ENCODE data around the gene SLC12A7.

Gene SLC12A7

GRCh38 chr5:1076406-1076805 is 35.5 kb downstream of the SLC12A7 start:
- H3K36me3 Mint-ChIP-seq (ENCODE audit: insufficient read depth), result peaks cover 11% of the 10 kb centered on the region
- DNase-seq (no peak), ATAC-seq (replicated peaks) (no peak)
- H3K27ac Mint-ChIP-seq, result peak overlapping the region in 1 of 2 donors; percentile 30
- H3K4me1 Mint-ChIP-seq (ENCODE audit: low read depth in 2 of 2), result peaks cover 0 to 2% of the 10 kb centered on the region in 2 donors
- no peaks in the 10 kb centered on the region for H3K9me3 Mint-ChIP-seq
- no peak overlapping the region for H3K4me3 Mint-ChIP-seq
- H3K27me3 Mint-ChIP-seq, result no peaks in the 10 kb centered on the region

- no peaks in the 10 kb centered on the region for H3K27me3 Mint-ChIP-seq
- ATAC-seq (replicated peaks), result no peak
- H3K36me3 Mint-ChIP-seq (ENCODE audit: insufficient read depth), result peaks cover 8% of the 10 kb centered on the region
- H3K4me3 Mint-ChIP-seq, result no peak overlapping the region
- no peak for DNase-seq
- H3K27ac Mint-ChIP-seq, result peak overlapping the region in 1 of 2 donors; percentile 30
- H3K4me1 Mint-ChIP-seq (ENCODE audit: low read depth in 2 of 2), result no peaks in the 10 kb centered on the region
- H3K9me3 Mint-ChIP-seq, result no peaks in the 10 kb centered on the region
Observed at GRCh38 chr5:1075931-1076330, 35.9 kb downstream of the SLC12A7 start.

GRCh38 chr5:1075555-1075881 is 36.3 kb downstream of the SLC12A7 start:
- no peaks in the 10 kb centered on the region for H3K4me1 Mint-ChIP-seq (ENCODE audit: low read depth in 2 of 2)
- ATAC-seq (replicated peaks) (no peak), DNase-seq (no peak)
- H3K9me3 Mint-ChIP-seq, result no peaks in the 10 kb centered on the region
- peaks cover 8% of the 10 kb centered on the region for H3K36me3 Mint-ChIP-seq (ENCODE audit: insufficient read depth)
- no peak overlapping the region for H3K4me3 Mint-ChIP-seq
- no peak overlapping the region for H3K27ac Mint-ChIP-seq
- no peaks in the 10 kb centered on the region for H3K27me3 Mint-ChIP-seq

- Mint-ChIP-seq H3K27ac (no peak overlapping the region), H3K9me3 (no peaks in the 10 kb centered on the region), H3K36me3 (ENCODE audit: insufficient read depth) (peaks cover 8% of the 10 kb centered on the region), H3K27me3 (no peaks in the 10 kb centered on the region), H3K4me3 (no peak overlapping the region), H3K4me1 (ENCODE audit: low read depth in 2 of 2) (no peaks in the 10 kb centered on the region)
- no peak for DNase-seq
- ATAC-seq (replicated peaks), result no peak
Observed at GRCh38 chr5:1074816-1075554, 36.9 kb downstream of the SLC12A7 start.

- Mint-ChIP-seq H3K9me3 (no peaks in the 10 kb centered on the region), H3K4me3 (no peak overlapping the region), H3K4me1 (ENCODE audit: low read depth in 2 of 2) (no peaks in the 10 kb centered on the region), H3K27ac (no peak overlapping the region), H3K36me3 (ENCODE audit: insufficient read depth) (peaks cover 8% of the 10 kb centered on the region), H3K27me3 (no peaks in the 10 kb centered on the region)
- no peak for DNase-seq
- ATAC-seq (replicated peaks), result no peak
Observed at GRCh38 chr5:1074226-1074625, 37.6 kb downstream of the SLC12A7 start.

- ATAC-seq (replicated peaks) (no peak), DNase-seq (no peak)
- Mint-ChIP-seq H3K4me1 (ENCODE audit: low read depth in 2 of 2) (no peaks in the 10 kb centered on the region), H3K27me3 (no peaks in the 10 kb centered on the region), H3K9me3 (no peaks in the 10 kb centered on the region), H3K27ac (no peak overlapping the region), H3K36me3 (ENCODE audit: insufficient read depth) (peaks cover 8% of the 10 kb centered on the region), H3K4me3 (no peak overlapping the region)
Observed at GRCh38 chr5:1073239-1074102, 38.4 kb downstream of the SLC12A7 start.

- ATAC-seq (replicated peaks) (no peak), DNase-seq (no peak)
- Mint-ChIP-seq H3K4me3 (no peak overlapping the region), H3K9me3 (no peaks in the 10 kb centered on the region), H3K4me1 (ENCODE audit: low read depth in 2 of 2) (no peaks in the 10 kb centered on the region), H3K27ac (no peak overlapping the region), H3K36me3 (ENCODE audit: insufficient read depth) (peaks cover 11% of the 10 kb centered on the region), H3K27me3 (no peaks in the 10 kb centered on the region)
Observed at GRCh38 chr5:1069720-1070088, 42.2 kb downstream of the SLC12A7 start.

GRCh38 chr5:1068895-1069719 is 42.8 kb downstream of the SLC12A7 start:
- Mint-ChIP-seq H3K27me3 (no peaks in the 10 kb centered on the region), H3K36me3 (ENCODE audit: insufficient read depth) (peaks cover 13% of the 10 kb centered on the region), H3K4me3 (no peak overlapping the region), H3K27ac (no peak overlapping the region), H3K4me1 (ENCODE audit: low read depth in 2 of 2) (no peaks in the 10 kb centered on the region), H3K9me3 (no peaks in the 10 kb centered on the region)
- ATAC-seq (replicated peaks), result no peak
- no peak for DNase-seq

- H3K4me3 Mint-ChIP-seq, result no peak overlapping the region
- H3K4me1 Mint-ChIP-seq (ENCODE audit: low read depth in 2 of 2), result no peaks in the 10 kb centered on the region
- no peaks in the 10 kb centered on the region for H3K9me3 Mint-ChIP-seq
- H3K36me3 Mint-ChIP-seq (ENCODE audit: insufficient read depth), result peaks cover 10% of the 10 kb centered on the region
- ATAC-seq (replicated peaks) (no peak), DNase-seq (no peak)
- H3K27ac Mint-ChIP-seq, result no peak overlapping the region
- no peaks in the 10 kb centered on the region for H3K27me3 Mint-ChIP-seq
Observed at GRCh38 chr5:1068204-1068894, 43.5 kb downstream of the SLC12A7 start.

GRCh38 chr5:1067141-1068121 is 44.4 kb downstream of the SLC12A7 start:
- no peaks in the 10 kb centered on the region for H3K4me1 Mint-ChIP-seq (ENCODE audit: low read depth in 2 of 2)
- no peak overlapping the region for H3K4me3 Mint-ChIP-seq
- H3K36me3 Mint-ChIP-seq (ENCODE audit: insufficient read depth), result peaks cover 10% of the 10 kb centered on the region
- no peaks in the 10 kb centered on the region for H3K9me3 Mint-ChIP-seq
- H3K27me3 Mint-ChIP-seq, result no peaks in the 10 kb centered on the region
- peak overlapping the region in 1 of 2 donors; percentile 30 for H3K27ac Mint-ChIP-seq
- DNase-seq, result no peak
- ATAC-seq (replicated peaks), result no peak

- ATAC-seq (replicated peaks), result no peak
- H3K27me3 Mint-ChIP-seq, result no peaks in the 10 kb centered on the region
- no peak overlapping the region for H3K4me3 Mint-ChIP-seq
- peak overlapping the region in 1 of 2 donors; percentile 30 for H3K27ac Mint-ChIP-seq
- no peaks in the 10 kb centered on the region for H3K9me3 Mint-ChIP-seq
- H3K4me1 Mint-ChIP-seq (ENCODE audit: low read depth in 2 of 2), result no peaks in the 10 kb centered on the region
- DNase-seq, result no peak
- peaks cover 10% of the 10 kb centered on the region for H3K36me3 Mint-ChIP-seq (ENCODE audit: insufficient read depth)
Observed at GRCh38 chr5:1066676-1067075, 45.2 kb downstream of the SLC12A7 start.

- no peaks in the 10 kb centered on the region for H3K9me3 Mint-ChIP-seq
- no peak overlapping the region for H3K4me3 Mint-ChIP-seq
- H3K27ac Mint-ChIP-seq, result peak overlapping the region in 1 of 2 donors; percentile 11
- peaks cover 10% of the 10 kb centered on the region for H3K36me3 Mint-ChIP-seq (ENCODE audit: insufficient read depth)
- DNase-seq (no peak), ATAC-seq (replicated peaks) (no peak)
- no peaks in the 10 kb centered on the region for H3K4me1 Mint-ChIP-seq (ENCODE audit: low read depth in 2 of 2)
- H3K27me3 Mint-ChIP-seq, result no peaks in the 10 kb centered on the region
Observed at GRCh38 chr5:1065891-1066650, 45.8 kb downstream of the SLC12A7 start.
